Astrocyte of the cerebellum (primary cell): Measurements from ENCODE around the gene MYH10.
A peak's percentile ranks its signal among the peaks of the same experiment; 100 is the strongest.

ENCODE experiments used
- DNase-seq: peaks from one replicate; pipeline ENCODE4 v3.0.0-alpha.2; 2011; ENCODE audit warnings: low read depth
- H3K4me3 ChIP-seq: 2 replicates; pipeline ENCODE4 v1.5.1; 2011; ENCODE audit warnings: mild to moderate bottlenecking, low read depth, low read length, moderate library complexity
- CTCF ChIP-seq: IDR thresholded peaks from 2 replicates; pipeline ENCODE4 v1.5.1; 2012; ENCODE audit warnings: low read length, low read depth, moderate library complexity, mild to moderate bottlenecking; ENCODE audit errors: missing control alignments
- in situ Hi-C: cut with HindIII; loops from 2 replicates; pipeline ENCODE4 v1.10.0; 2017; ENCODE audit warnings: low sequenced_read_pairs

Gene MYH10

GRCh38 chr17:8650119-8650499, 19.6 kb upstream of the MYH10 start:
- in situ Hi-C loops = no loop called here
- DNase-seq = no peak
- TF ChIP-seq CTCF = no peak
- H3K4me3 ChIP-seq = no peak overlapping the region

- no peak overlapping the region for H3K4me3 ChIP-seq
- in situ Hi-C loops = no loop called here
- TF ChIP-seq CTCF = no peak
- DNase-seq = peak; percentile 68
Observed at GRCh38 chr17:8649157-8650118, 18.9 kb upstream of the MYH10 start.

GRCh38 chr17:8647956-8648355, 17.4 kb upstream of the MYH10 start:
- no peak overlapping the region for H3K4me3 ChIP-seq
- no peak for TF ChIP-seq CTCF
- in situ Hi-C loops = no loop called here
- DNase-seq = no peak

- no peak for DNase-seq
- no peak overlapping the region for H3K4me3 ChIP-seq
- in situ Hi-C loops = no loop called here
- TF ChIP-seq CTCF = no peak
Observed at GRCh38 chr17:8647202-8647601, 16.7 kb upstream of the MYH10 start.

DNA sequence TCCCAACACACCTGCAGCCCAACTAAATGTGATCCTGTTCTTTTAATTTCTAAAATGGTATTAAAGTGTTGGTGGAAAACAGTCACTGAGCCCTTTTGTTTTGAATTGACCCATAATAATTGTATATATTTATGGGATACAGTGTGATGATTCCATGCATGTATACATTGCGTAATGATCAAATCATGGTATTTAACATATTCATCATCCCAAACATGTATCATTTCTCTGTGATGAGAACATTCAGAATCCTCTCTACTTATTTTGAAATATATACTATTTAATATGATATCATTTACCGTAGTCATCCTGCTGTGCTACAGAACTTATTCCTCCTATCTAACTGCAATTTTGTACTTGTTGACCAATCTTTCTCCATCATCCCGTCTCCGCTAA, 14.0 kb upstream of the MYH10 start:
- no peak for TF ChIP-seq CTCF
- DNase-seq = no peak
- H3K4me3 ChIP-seq = no peak overlapping the region
- in situ Hi-C loops = no loop called here

DNA sequence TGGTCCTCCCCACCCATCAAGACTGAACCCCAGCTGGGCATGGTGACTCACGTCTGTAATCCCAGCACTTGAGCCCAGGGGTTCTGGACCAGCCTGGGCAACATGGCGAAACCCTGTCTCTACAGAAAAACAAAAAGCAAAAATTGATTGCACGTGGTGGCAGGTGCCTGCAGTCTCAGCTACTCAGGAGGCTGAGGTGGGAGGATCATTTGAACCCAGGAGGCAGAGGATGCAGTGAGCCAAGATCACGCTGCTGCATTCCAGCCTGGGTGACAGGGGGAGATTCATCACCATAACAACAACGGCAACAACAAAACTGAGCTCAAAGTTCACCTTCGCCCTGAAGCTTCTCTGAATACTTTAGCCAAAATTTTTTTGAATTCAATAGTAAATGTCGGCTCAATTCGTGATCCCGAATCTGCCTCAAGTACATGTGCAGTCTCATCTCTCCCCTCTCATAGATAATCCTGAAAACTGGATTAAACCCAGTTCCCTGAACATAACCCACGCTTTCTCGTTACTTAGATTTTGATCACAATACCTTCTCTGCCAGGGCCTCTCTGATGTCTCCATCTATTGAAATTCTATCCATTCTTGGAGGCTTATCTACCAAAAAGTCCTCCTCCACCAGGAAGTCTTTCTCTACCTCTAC, 13.5 kb upstream of the MYH10 start:
- H3K4me3 ChIP-seq = no peak overlapping the region
- no peak for DNase-seq
- no peak for TF ChIP-seq CTCF
- in situ Hi-C loops = no loop called here
